LNCaP clone FGC (cell line): Measurements from ENCODE around the gene CARM1.

Experiments used
- DNase-seq: peaks from one replicate; pipeline ENCODE4 v3.0.0-alpha.2; 2011; ENCODE audit warnings: low read depth
- H3K4me3 ChIP-seq: 2 replicates; pipeline ENCODE4 v1.5.1; 2011; ENCODE audit warnings: mild to moderate bottlenecking, low read depth, low read length, control low read depth
- CTCF ChIP-seq: IDR thresholded peaks from 2 replicates; pipeline ENCODE4 v1.5.1; 2012; ENCODE audit warnings: mild to moderate bottlenecking; ENCODE audit not compliant: control insufficient read depth, insufficient read depth; ENCODE audit errors: extremely low read depth

The CARM1 gene

GRCh38 chr19:10923260-10924112 lies 52.1 kb downstream of the CARM1 start:
- no peak for DNase-seq
- TF ChIP-seq CTCF = no peak
- no peak overlapping the region for H3K4me3 ChIP-seq

- no peak for TF ChIP-seq CTCF
- no peak overlapping the region for H3K4me3 ChIP-seq
- DNase-seq = no peak
Observed at GRCh38 chr19:10924597-10924996, 53.2 kb downstream of the CARM1 start.

- no peak for DNase-seq
- TF ChIP-seq CTCF = no peak
Observed at GRCh38 chr19:10927730-10928562, 56.6 kb downstream of the CARM1 start.

GRCh38 chr19:10928563-10929401 lies 57.4 kb downstream of the CARM1 start, which contains the start of the genes TIMM29 and YIPF2:
Gene TIMM29, plus strand, starts transcription at chr19:10928811. Its CDS starts 12 bp downstream, at chr19:10928823.
Gene YIPF2, minus strand, starts transcription at chr19:10928639. Its CDS starts 229 bp downstream, at chr19:10928410.
- peak within 1 kb of the TSS; percentile 99 for H3K4me3 ChIP-seq
- DNase-seq = peak; percentile 96
- no peak for TF ChIP-seq CTCF

More at GRCh38 chr19:10927730-10928562, 56.6 kb downstream of the CARM1 start:
- peak overlapping the region; percentile 99 for H3K4me3 ChIP-seq

- no peak for DNase-seq
- H3K4me3 ChIP-seq = peak overlapping the region; percentile 99
Observed at GRCh38 chr19:10929402-10929794, 58.0 kb downstream of the CARM1 start.

More at GRCh38 chr19:10929402-10929794, 58.0 kb downstream of the CARM1 start:
- TF ChIP-seq CTCF = no peak
